ENCODE measurements around the gene PARM1. TPM values are rescaled to one million over a fixed set of nuclear protein-coding genes. Genes with fewer than 3 reads are reported as not detected.

PARM1 gene
- total and polyA plus RNA-seq, 2 donors (not counting 1 experiment from before 2014, with no cell fraction given), result 7.8 to 10.4 TPM

DNA sequence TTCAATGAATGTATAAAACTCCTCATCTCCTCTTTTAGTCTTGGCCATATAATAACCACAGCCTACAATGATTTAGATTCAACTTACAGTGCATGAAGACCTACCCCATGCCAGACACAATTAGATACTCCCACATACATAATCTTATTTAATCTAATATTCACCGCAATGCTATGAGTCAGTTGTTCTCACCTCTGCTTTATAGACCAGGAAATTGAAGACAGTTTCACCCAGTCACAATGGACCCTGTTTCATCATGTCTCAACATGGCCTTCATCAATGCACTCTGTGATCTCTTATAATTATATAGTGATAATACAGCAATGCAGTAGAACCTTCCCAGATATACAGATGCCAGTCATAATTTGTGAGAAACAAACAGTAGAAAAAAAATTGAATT, 148.6 kb downstream of the PARM1 start:
- ChIA-PET POLR2A (no interaction called here), CTCF (interaction anchor here (1.0 kb wide), 1 partner anchor 77 kb away, joined by 3 read pairs; no protein-coding TSS in a partner anchor)
- TF ChIP-seq, protein P1, sequence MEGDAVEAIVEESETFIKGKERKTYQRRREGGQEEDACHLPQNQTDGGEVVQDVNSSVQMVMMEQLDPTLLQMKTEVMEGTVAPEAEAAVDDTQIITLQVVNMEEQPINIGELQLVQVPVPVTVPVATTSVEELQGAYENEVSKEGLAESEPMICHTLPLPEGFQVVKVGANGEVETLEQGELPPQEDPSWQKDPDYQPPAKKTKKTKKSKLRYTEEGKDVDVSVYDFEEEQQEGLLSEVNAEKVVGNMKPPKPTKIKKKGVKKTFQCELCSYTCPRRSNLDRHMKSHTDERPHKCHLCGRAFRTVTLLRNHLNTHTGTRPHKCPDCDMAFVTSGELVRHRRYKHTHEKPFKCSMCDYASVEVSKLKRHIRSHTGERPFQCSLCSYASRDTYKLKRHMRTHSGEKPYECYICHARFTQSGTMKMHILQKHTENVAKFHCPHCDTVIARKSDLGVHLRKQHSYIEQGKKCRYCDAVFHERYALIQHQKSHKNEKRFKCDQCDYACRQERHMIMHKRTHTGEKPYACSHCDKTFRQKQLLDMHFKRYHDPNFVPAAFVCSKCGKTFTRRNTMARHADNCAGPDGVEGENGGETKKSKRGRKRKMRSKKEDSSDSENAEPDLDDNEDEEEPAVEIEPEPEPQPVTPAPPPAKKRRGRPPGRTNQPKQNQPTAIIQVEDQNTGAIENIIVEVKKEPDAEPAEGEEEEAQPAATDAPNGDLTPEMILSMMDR (IDR thresholded peaks at IDR 0.05), result no peak
- TF ChIP-seq EZH2 (IDR thresholded peaks at IDR 0.05; ENCODE audit: borderline replicate concordance, insufficient read depth, low read depth, low read length, poor library complexity, severe bottlenecking), result no peak
- Histone ChIP-seq H4K20me1 (ENCODE audit: control insufficient read depth, insufficient read depth, low read length, poor library complexity, severe bottlenecking) (no peaks in the 10 kb centered on the region), H3K4me2 (replicated peaks; ENCODE audit: low read depth, low read length, poor library complexity, severe bottlenecking) (no peak overlapping the region), H3K27me3 (replicated peaks in 1 of 4; ENCODE audit: control extremely low read depth in 1 of 4, control insufficient read depth in 3 of 4, insufficient read depth in 4 of 4, low read length in 3 of 4) (peaks cover 0 to 3% (median under 1%) of the 10 kb centered on the region in 4 experiments), H3K27ac (ENCODE audit: low read length in 2 of 2) (no peak overlapping the region), H3K9me3 (ENCODE audit: control extremely low read depth in 1 of 3, control insufficient read depth in 2 of 3, insufficient read depth in 1 of 3, low read length in 2 of 3) (peaks cover 0 to 4% (median 1%) of the 10 kb centered on the region in 3 donors), H3K36me3 (replicated peaks in 1 of 2; ENCODE audit: control extremely low read depth in 1 of 2, control insufficient read depth in 1 of 2, extremely low read depth in 1 of 2, insufficient read depth in 2 of 2, low read length in 1 of 2) (no peaks in the 10 kb centered on the region), H3K4me3 (ENCODE audit: control extremely low read depth in 1 of 5, extremely low read depth in 1 of 5, insufficient read depth in 1 of 5, low read depth in 2 of 5, low read length in 4 of 5) (no peak overlapping the region), H3K4me1 (ENCODE audit: control insufficient read depth in 2 of 2, insufficient read depth in 2 of 2, low read length in 2 of 2) (no peaks in the 10 kb centered on the region), H3K79me2 (ENCODE audit: control insufficient read depth, insufficient read depth, low read length) (no peaks in the 10 kb centered on the region), H3K9ac (ENCODE audit: low read length) (no peak overlapping the region), H2AFZ (ENCODE audit: insufficient read depth, low read depth, low read length, poor library complexity, severe bottlenecking) (no peak overlapping the region)
- H3K4me1 Mint-ChIP-seq, result peaks cover 5% of the 10 kb centered on the region
- no peak for ATAC-seq (ENCODE audit: low read depth)
- no peak overlapping the region for H3K27ac Mint-ChIP-seq
- WGBS (ENCODE audit: insufficient coverage), result 100% methylated on average over 1 of the region's 1 CpG
- no peak for DNase-seq
- peaks cover 7% of the 10 kb centered on the region for H3K27me3 Mint-ChIP-seq
- intact Hi-C loops (cut with micrococcal nuclease), result no loop called here
- no peak overlapping the region for H3K4me3 Mint-ChIP-seq
- peaks cover 2% of the 10 kb centered on the region for H3K9me3 Mint-ChIP-seq (ENCODE audit: insufficient read depth)

DNA sequence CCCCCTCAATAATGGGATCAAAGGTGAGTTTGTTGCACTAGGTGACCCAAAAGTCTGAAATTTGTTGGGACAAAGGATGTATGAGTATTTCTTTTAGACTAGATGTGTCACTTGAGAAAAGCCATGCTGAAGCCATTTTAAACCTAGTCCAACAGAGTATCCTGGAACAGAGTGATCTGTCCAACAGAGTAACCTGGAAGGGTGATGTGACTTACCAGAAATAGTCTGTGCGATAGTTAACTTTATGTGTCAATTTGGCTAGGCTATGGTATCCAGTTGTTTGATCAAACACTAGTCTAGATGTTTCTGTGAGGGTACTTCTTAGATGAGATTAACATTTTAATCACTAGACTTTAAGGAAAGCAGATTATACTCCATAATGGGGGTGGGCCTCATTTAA, 154.5 kb downstream of the PARM1 start:
- CTCF ChIA-PET, result no interaction called here
- 100% methylated on average over 1 of the region's 1 CpG for whole genome bisulfite sequencing (ENCODE audit: insufficient coverage)
- Histone ChIP-seq H3K4me2 (replicated peaks; ENCODE audit: low read depth, low read length, poor library complexity, severe bottlenecking) (no peak overlapping the region), H3K4me1 (ENCODE audit: control insufficient read depth in 2 of 2, insufficient read depth in 2 of 2, low read length in 2 of 2) (no peaks in the 10 kb centered on the region), H2AFZ (ENCODE audit: insufficient read depth, low read depth, low read length, poor library complexity, severe bottlenecking) (no peak overlapping the region), H3K4me3 (ENCODE audit: control extremely low read depth in 1 of 5, extremely low read depth in 1 of 5, insufficient read depth in 1 of 5, low read depth in 2 of 5, low read length in 4 of 5) (no peak overlapping the region), H3K27me3 (replicated peaks in 1 of 4; ENCODE audit: control extremely low read depth in 1 of 4, control insufficient read depth in 3 of 4, insufficient read depth in 4 of 4, low read length in 3 of 4) (no peaks in the 10 kb centered on the region), H3K9ac (ENCODE audit: low read length) (no peak overlapping the region), H3K36me3 (replicated peaks in 1 of 2; ENCODE audit: control extremely low read depth in 1 of 2, control insufficient read depth in 1 of 2, extremely low read depth in 1 of 2, insufficient read depth in 2 of 2, low read length in 1 of 2) (no peaks in the 10 kb centered on the region), H3K27ac (ENCODE audit: low read length in 2 of 2) (no peak overlapping the region), H3K79me2 (ENCODE audit: control insufficient read depth, insufficient read depth, low read length) (no peaks in the 10 kb centered on the region), H4K20me1 (ENCODE audit: control insufficient read depth, insufficient read depth, low read length, poor library complexity, severe bottlenecking) (no peaks in the 10 kb centered on the region), H3K9me3 (ENCODE audit: control extremely low read depth in 1 of 3, control insufficient read depth in 2 of 3, insufficient read depth in 1 of 3, low read length in 2 of 3) (peaks cover 0 to 1% (median 0%) of the 10 kb centered on the region in 3 donors)
- ATAC-seq (ENCODE audit: low read depth) (no peak), DNase-seq (no peak)
- peaks cover 7% of the 10 kb centered on the region for H3K27me3 Mint-ChIP-seq
- peaks cover 5% of the 10 kb centered on the region for H3K4me1 Mint-ChIP-seq
- intact Hi-C loops (cut with micrococcal nuclease), result no loop called here
- H3K9me3 Mint-ChIP-seq (ENCODE audit: insufficient read depth), result peaks cover 2% of the 10 kb centered on the region
- POLR2A ChIA-PET, result no interaction called here
- H3K27ac Mint-ChIP-seq, result no peak overlapping the region
- no peak overlapping the region for H3K4me3 Mint-ChIP-seq
- TF ChIP-seq, protein P1 (IDR thresholded peaks at IDR 0.05), result no peak
- TF ChIP-seq EZH2 (IDR thresholded peaks at IDR 0.05; ENCODE audit: borderline replicate concordance, insufficient read depth, low read depth, low read length, poor library complexity, severe bottlenecking), result no peak
